CD14-positive monocyte (primary cell): ENCODE data around the gene RTP5. TPM values are rescaled to one million over a fixed set of nuclear protein-coding genes. Genes with fewer than 3 reads are reported as not detected.
A peak's percentile ranks its signal among the peaks of the same experiment; 100 is the strongest.

ENCODE experiments used
- DNase-seq, 3 donors: peaks; one replicate each; pipeline ENCODE4 v3.0.0-alpha.2; 2011 to 2022
- H2AFZ ChIP-seq: 2 replicates; pipeline ENCODE4 v1.6.0; 2012; ENCODE audit warnings: mild to moderate bottlenecking, low read depth, low read length, inconsistent platforms; ENCODE audit not compliant: insufficient read depth, poor library complexity, severe bottlenecking
- H3K27ac ChIP-seq, 2 donors: 1 replicate in 1 of 2; 2 replicates in 1 of 2; pipeline ENCODE4 v1.5.1; 2012 to 2013; ENCODE audit warnings: low read length in 2 of 2, control low read depth in 1 of 2, inconsistent platforms in 1 of 2, low read depth in 1 of 2, mild to moderate bottlenecking in 1 of 2
- H3K27me3 ChIP-seq, 2 donors: one replicate each; pipeline versions ENCODE4 v1.6.0 to v1.6.1; 2011 to 2013; ENCODE audit warnings: low read length in 2 of 2; ENCODE audit not compliant: control insufficient read depth in 2 of 2, insufficient read depth in 2 of 2
- H3K36me3 ChIP-seq, 2 donors: replicated peaks in 1 of 2; 1 replicate in 1 of 2; 2 replicates in 1 of 2; pipeline versions ENCODE4 v1.5.1 to v1.6.1; 2012 to 2013; ENCODE audit warnings: low read length in 2 of 2, control low read depth in 1 of 2, inconsistent platforms in 1 of 2, mild to moderate bottlenecking in 1 of 2; ENCODE audit not compliant: insufficient read depth in 2 of 2, control insufficient read depth in 1 of 2
- H3K4me1 ChIP-seq, 2 donors: 1 replicate in 1 of 2; 2 replicates in 1 of 2; pipeline versions ENCODE4 v1.5.1 to v1.6.1; 2012 to 2013; ENCODE audit warnings: low read length in 2 of 2, control low read depth in 1 of 2, inconsistent platforms in 1 of 2, mild to moderate bottlenecking in 1 of 2, moderate library complexity in 1 of 2; ENCODE audit not compliant: insufficient read depth in 2 of 2, control insufficient read depth in 1 of 2
- H3K4me2 ChIP-seq: replicated peaks from 2 replicates; pipeline ENCODE3; 2012; ENCODE audit warnings: low read length, moderate library complexity, mild to moderate bottlenecking; ENCODE audit not compliant: poor library complexity, severe bottlenecking; ENCODE audit errors: extremely low read depth
- H3K4me3 ChIP-seq, 3 experiments: fragments of 200-600 bp in 1 of 3; sonication (generic) in 1 of 3; replicated peaks in 1 of 3; 1 replicate in 2 of 3; 2 replicates in 1 of 3; pipeline ENCODE4 v1.5.1; 2011 to 2013; ENCODE audit warnings: low read length in 3 of 3, mild to moderate bottlenecking in 3 of 3, control low read depth in 2 of 3, low read depth in 2 of 3, inconsistent platforms in 1 of 3, moderate library complexity in 1 of 3
- H3K79me2 ChIP-seq: 2 replicates; pipeline ENCODE4 v1.6.0; 2012; ENCODE audit warnings: mild to moderate bottlenecking, control low read depth, inconsistent platforms, low read length, moderate library complexity; ENCODE audit not compliant: insufficient read depth
- H3K9ac ChIP-seq: 2 replicates; pipeline ENCODE4 v1.6.0; 2017; ENCODE audit warnings: low read length, mild to moderate bottlenecking; ENCODE audit not compliant: insufficient read depth, poor library complexity, severe bottlenecking
- H3K9me3 ChIP-seq, 2 donors: replicated peaks in 1 of 2; 1 replicate in 1 of 2; 2 replicates in 1 of 2; pipeline versions ENCODE4 v1.5.1 to v1.6.1; 2012 to 2013; ENCODE audit warnings: low read length in 2 of 2, control low read depth in 1 of 2; ENCODE audit not compliant: control insufficient read depth in 1 of 2, insufficient read depth in 1 of 2
- H4K20me1 ChIP-seq: 2 replicates; pipeline ENCODE4 v1.6.0; 2012; ENCODE audit warnings: mild to moderate bottlenecking, low read length, control low read depth, moderate library complexity; ENCODE audit not compliant: insufficient read depth
- H3K27ac Mint-ChIP-seq, 7 donors: one replicate each; pipeline ENCODE4 v1.8.0; 2020; ENCODE audit warnings: mild to moderate bottlenecking in 7 of 7, mixed read lengths in 7 of 7, moderate library complexity in 6 of 7, inconsistent platforms in 2 of 7
- H3K27me3 Mint-ChIP-seq, 3 donors: one replicate each; pipeline ENCODE4 v1.8.0; 2021 to 2022; ENCODE audit warnings: low read depth in 3 of 3, mild to moderate bottlenecking in 3 of 3, mixed read lengths in 3 of 3, moderate library complexity in 3 of 3, inconsistent platforms in 1 of 3
- H3K36me3 Mint-ChIP-seq, 2 donors: one replicate each; pipeline ENCODE4 v1.8.0; 2020; ENCODE audit warnings: mixed read lengths in 2 of 2, inconsistent platforms in 1 of 2, mild to moderate bottlenecking in 1 of 2
- H3K4me1 Mint-ChIP-seq: one replicate; pipeline ENCODE4 v1.8.0; 2020; ENCODE audit warnings: mild to moderate bottlenecking, mixed read lengths
- H3K4me3 Mint-ChIP-seq, 2 donors: one replicate each; pipeline ENCODE4 v1.8.0; 2020; ENCODE audit warnings: mild to moderate bottlenecking in 2 of 2, mixed read lengths in 2 of 2, moderate library complexity in 1 of 2
- H3K9me3 Mint-ChIP-seq, 7 donors: one replicate each; pipeline ENCODE4 v1.8.0; 2020 to 2022; ENCODE audit warnings: mixed read lengths in 7 of 7, mild to moderate bottlenecking in 6 of 7, moderate library complexity in 6 of 7, inconsistent platforms in 2 of 7
- WGBS: methylation state at CpG from one replicate; pipeline ENCODE4 v1.1.5; 2013; ENCODE audit warnings: missing lambda C conversion rate; ENCODE audit not compliant: insufficient coverage; 5-methylcytosine and 5-hydroxymethylcytosine counted together
- intact Hi-C, 2 donors: fragments of 100-400 bp; cut with micrococcal nuclease; formaldehyde crosslinking; loops; one replicate each; pipeline versions ENCODE4 v1.15.0 to v1.15.1; 2023
- polyA plus RNA-seq, 3 donors: library from polyadenylated mRNA; depleted of rRNA in 1 of 3; unstranded in 2 of 3; stranded (reverse) in 1 of 3; fragments of 300-500 nt in 2 of 3; fragments of >200 nt in 1 of 3; fragmentation: Illumina TruSeq in 2 of 3; gene quantifications; 1 replicate in 2 of 3; 2 replicates in 1 of 3; pipeline ENCODE4 v1.2.3, GENCODE V29; 2012 to 2021
- TF ChIP-seq, protein P1 (sequence below): fragments of 200-600 bp; IDR thresholded peaks from one replicate; pipeline ENCODE4 v1.8.0; 2022; ENCODE audit warnings: antibody characterized with exemption, mild to moderate bottlenecking

The RTP5 gene
- polyA plus RNA-seq, 3 donors = 0.03 TPM; not detected in 2

DNA sequence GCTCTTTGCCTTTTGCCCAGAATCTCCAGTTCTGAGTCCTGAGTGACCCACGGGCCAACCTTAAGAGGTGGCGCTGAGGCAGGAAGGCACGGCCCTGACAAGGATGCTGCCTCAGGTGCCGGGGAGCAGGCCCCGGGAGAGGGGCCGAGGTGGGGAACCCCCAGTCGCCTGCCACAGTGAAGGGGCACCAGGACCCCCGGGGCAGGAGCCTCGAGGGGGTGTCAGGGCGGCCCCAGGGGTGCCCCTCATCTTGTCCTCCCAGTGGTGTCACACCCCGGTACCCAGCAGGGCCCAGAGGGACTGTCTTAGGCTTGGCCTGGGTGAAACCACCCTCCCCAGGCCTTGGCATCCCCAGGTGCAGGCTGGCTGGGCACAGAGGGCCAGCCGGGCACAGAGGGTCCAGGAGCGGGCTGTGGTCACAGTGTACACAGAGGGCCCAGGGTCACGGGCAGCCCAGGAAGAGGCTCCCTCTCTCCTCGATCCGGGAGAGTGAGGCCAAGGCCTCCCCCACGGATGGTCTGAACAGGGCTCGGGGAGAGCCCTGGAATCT is 11.9 kb upstream of the RTP5 start:
- H2AFZ ChIP-seq = no peak overlapping the region
- no peak overlapping the region for H3K4me3 ChIP-seq
- H3K4me1 ChIP-seq = peaks cover 0 to 9% of the 10 kb centered on the region in 2 donors
- Mint-ChIP-seq H3K36me3 (no peaks in the 10 kb centered on the region), H3K27ac (no peak overlapping the region), H3K27me3 (peaks cover 2 to 25% (median 7%) of the 10 kb centered on the region in 3 donors), H3K4me1 (peaks cover 6% of the 10 kb centered on the region), H3K4me3 (peak overlapping the region in 1 of 2 donors; percentile 24), H3K9me3 (peaks cover 0 to 2% (median 0%) of the 10 kb centered on the region in 7 donors)
- DNase-seq = no peak
- intact Hi-C loops = no loop called here
- no peak overlapping the region for H3K4me2 ChIP-seq
- no peak overlapping the region for H3K27ac ChIP-seq
- H3K27me3 ChIP-seq = peaks cover 0 to 6% of the 10 kb centered on the region in 2 donors
- no peaks in the 10 kb centered on the region for H3K79me2 ChIP-seq
- no peaks in the 10 kb centered on the region for H3K9me3 ChIP-seq
- no peaks in the 10 kb centered on the region for H4K20me1 ChIP-seq
- H3K36me3 ChIP-seq = no peaks in the 10 kb centered on the region
- WGBS = 90% methylated on average over 17 of the region's 18 CpGs
- no peak overlapping the region for H3K9ac ChIP-seq
- TF ChIP-seq, protein P1, sequence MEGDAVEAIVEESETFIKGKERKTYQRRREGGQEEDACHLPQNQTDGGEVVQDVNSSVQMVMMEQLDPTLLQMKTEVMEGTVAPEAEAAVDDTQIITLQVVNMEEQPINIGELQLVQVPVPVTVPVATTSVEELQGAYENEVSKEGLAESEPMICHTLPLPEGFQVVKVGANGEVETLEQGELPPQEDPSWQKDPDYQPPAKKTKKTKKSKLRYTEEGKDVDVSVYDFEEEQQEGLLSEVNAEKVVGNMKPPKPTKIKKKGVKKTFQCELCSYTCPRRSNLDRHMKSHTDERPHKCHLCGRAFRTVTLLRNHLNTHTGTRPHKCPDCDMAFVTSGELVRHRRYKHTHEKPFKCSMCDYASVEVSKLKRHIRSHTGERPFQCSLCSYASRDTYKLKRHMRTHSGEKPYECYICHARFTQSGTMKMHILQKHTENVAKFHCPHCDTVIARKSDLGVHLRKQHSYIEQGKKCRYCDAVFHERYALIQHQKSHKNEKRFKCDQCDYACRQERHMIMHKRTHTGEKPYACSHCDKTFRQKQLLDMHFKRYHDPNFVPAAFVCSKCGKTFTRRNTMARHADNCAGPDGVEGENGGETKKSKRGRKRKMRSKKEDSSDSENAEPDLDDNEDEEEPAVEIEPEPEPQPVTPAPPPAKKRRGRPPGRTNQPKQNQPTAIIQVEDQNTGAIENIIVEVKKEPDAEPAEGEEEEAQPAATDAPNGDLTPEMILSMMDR = no peak

DNA sequence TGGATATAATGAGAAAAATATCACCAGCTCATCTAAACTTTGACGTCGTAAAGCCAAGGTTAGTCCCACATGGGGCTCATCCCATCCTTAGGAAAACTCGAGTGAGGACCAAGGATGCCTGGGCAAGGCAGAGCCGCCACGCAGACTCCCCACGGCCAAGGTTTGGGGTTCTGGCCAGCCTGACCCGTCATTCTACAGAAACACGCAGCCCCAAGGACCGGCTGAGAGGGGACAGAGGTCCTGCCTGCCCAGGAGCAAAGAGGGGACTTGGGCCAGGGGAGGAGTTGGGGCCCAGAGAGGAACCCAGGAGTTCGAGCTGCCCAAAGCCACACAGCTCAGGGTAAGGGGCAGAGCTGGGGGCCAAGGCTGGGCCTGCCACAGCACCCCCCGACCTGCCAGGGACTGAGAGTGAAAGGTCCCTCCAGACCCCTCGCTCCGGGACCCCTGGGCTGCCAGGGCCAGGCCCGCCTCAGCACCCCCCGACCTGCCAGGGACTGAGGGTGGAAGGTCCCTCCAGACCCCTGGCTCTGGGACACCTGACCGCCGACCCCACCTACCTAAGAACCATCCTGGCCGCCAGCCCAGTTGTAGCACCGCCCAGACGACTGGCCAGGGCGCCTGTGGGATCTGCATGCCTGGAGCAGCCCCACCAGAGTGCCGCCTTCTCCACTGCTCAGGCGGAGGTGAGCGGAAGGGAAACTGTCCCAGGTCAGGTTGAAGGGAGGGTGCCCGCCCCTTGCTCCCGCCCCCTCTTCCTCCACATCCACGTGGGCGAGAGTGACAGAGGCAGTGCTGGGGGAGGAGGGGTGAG is 11.1 kb upstream of the RTP5 start, which contains the start of gene PDCD1:
PDCD1 (minus strand) TSS at position 689 of the 811 bp plus-strand sequence; CDS start at position 633, 56 bp downstream.
- WGBS = 89% methylated on average over 21 of the region's 28 CpGs
- H3K36me3 ChIP-seq = no peaks in the 10 kb centered on the region
- no peaks in the 10 kb centered on the region for H3K79me2 ChIP-seq
- H3K27me3 ChIP-seq = peaks cover 0 to 14% of the 10 kb centered on the region in 2 donors
- intact Hi-C loops = no loop called here
- Mint-ChIP-seq H3K27me3 (peaks cover 8 to 32% (median 13%) of the 10 kb centered on the region in 3 donors), H3K4me1 (peaks cover 8% of the 10 kb centered on the region), H3K27ac (peak within 1 kb of the TSS in 4 of 7 donors; percentile 3 to 61 (median 52)), H3K36me3 (no peaks in the 10 kb centered on the region), H3K4me3 (peak within 1 kb of the TSS; percentile 47 to 49), H3K9me3 (peaks cover 0 to 2% (median 0%) of the 10 kb centered on the region in 7 donors)
- DNase-seq = no peak
- no peak within 1 kb of the TSS for H3K4me3 ChIP-seq
- H3K9me3 ChIP-seq = no peaks in the 10 kb centered on the region
- TF ChIP-seq, protein P1 = no peak
- peak within 1 kb of the TSS; percentile 31 for H3K4me2 ChIP-seq
- H3K9ac ChIP-seq = no peak within 1 kb of the TSS
- peak within 1 kb of the TSS; percentile 29 for H2AFZ ChIP-seq
- H3K27ac ChIP-seq = no peak within 1 kb of the TSS
- peaks cover 0 to 9% of the 10 kb centered on the region in 2 donors for H3K4me1 ChIP-seq
- H4K20me1 ChIP-seq = no peaks in the 10 kb centered on the region
